NCI-H82 treated with DMSO at 0.1 percent for 48 hours (cell line): ENCODE data around the gene COPS7A.
A peak's percentile ranks its signal among the peaks of the same experiment; 100 is the strongest.

ENCODE experiments used
- DNase-seq: peaks from one replicate; lab custom pipeline; 2025; ENCODE audit not compliant: unreplicated experiment; lab: John Stamatoyannopoulos, UW

Gene COPS7A

GRCh38 chr12:6723607-6724408 is at the start of gene COPS7A:
Gene COPS7A, plus strand, starts transcription at chr12:6724046. Its CDS starts 611 bp downstream, at chr12:6724657.
- DNase-seq = peak; percentile 99

GRCh38 chr12:6676962-6677361 is 46.9 kb upstream of the COPS7A start:
- DNase-seq = no peak

- peak; percentile 15 for DNase-seq
These were observed 39.2 kb upstream of the COPS7A start for GRCh38 chr12:6684609-6685008.

GRCh38 chr12:6685814-6686213 is 38.0 kb upstream of the COPS7A start:
- no peak for DNase-seq

- peak; percentile 80 for DNase-seq
These were observed 35.3 kb upstream of the COPS7A start for GRCh38 chr12:6688543-6688998.

GRCh38 chr12:6688999-6689882 is 34.6 kb upstream of the COPS7A start, which contains the start of gene ZNF384:
Gene ZNF384, minus strand, starts transcription at chr12:6689375. Its CDS starts 9,855 bp downstream, at chr12:6679520.
- DNase-seq = peak; percentile 99

- DNase-seq = no peak
These were observed 32.4 kb upstream of the COPS7A start for GRCh38 chr12:6691473-6691872.

- no peak for DNase-seq
These were observed 31.0 kb upstream of the COPS7A start for GRCh38 chr12:6692888-6693287.

- no peak for DNase-seq
These were observed 30.0 kb upstream of the COPS7A start for GRCh38 chr12:6693832-6694355.

GRCh38 chr12:6694701-6695100 is 29.1 kb upstream of the COPS7A start:
- DNase-seq = no peak

GRCh38 chr12:6695313-6696045 is 28.4 kb upstream of the COPS7A start:
- DNase-seq = no peak

- no peak for DNase-seq
These were observed 26.9 kb upstream of the COPS7A start for GRCh38 chr12:6696690-6697583.

GRCh38 chr12:6697584-6698351 is 26.1 kb upstream of the COPS7A start:
- DNase-seq = peak; percentile 12

GRCh38 chr12:6698352-6699046 is 25.3 kb upstream of the COPS7A start:
- no peak for DNase-seq

- DNase-seq = no peak
These were observed 24.4 kb upstream of the COPS7A start for GRCh38 chr12:6699259-6699988.

- DNase-seq = no peak
These were observed 23.7 kb upstream of the COPS7A start for GRCh38 chr12:6699989-6700645.

- DNase-seq = no peak
These were observed 23.2 kb upstream of the COPS7A start, which contains the start of gene PIANP for GRCh38 chr12:6700646-6701051. Gene PIANP, minus strand, starts transcription at chr12:6700815. Its CDS starts 2,754 bp downstream, at chr12:6698061.
